ENCODE data around the gene CPD. TPM values are rescaled to one million over a fixed set of nuclear protein-coding genes. Genes with fewer than 3 reads are reported as not detected.

Gene CPD
- total and polyA plus RNA-seq, 2 of the 13 experiments (the other 11 are each of a cell fraction or from before 2014, with no cell fraction given): 46.1 to 72.3 TPM

DNA sequence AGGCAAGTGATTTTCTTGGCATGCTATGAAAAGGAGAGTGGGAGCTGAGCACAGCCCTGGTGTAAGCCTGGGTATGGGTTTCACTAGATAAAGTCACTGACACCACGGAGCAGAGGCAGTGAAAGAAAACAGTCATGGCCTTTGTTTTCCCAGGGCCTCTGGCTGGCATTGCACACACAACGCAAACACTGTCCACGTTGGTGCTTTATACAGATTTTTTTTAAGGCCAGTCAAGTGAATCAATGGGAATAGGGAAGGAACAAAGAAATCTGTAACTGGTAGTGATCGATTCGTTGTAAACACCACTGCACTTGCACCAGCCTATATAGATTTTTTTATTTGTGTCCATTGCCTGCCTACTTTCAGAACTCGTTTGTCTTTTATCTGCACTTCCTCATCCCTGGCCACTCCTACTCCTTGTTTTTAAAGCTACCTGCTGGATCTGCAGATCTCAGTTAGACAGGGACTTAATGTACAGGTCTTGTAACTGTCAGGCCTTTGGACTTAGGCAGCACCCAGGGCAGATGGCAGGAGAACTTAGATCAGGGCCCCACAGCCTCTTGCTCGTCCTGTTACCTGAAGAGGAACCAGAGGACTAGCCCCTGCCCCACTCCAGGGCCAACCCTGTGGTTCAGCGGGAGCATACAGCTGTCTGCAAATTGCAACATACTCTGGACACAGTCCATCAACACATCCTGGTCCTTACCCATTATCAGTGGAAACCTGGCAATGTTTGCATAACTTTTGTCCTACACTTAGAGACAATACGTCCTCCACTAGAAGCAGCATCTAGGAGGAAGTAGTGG is 34.2 kb upstream of the CPD start (continued):
- TF ChIP-seq TGIF2 (CRISPR knock-in tag; IDR thresholded peaks at IDR 0.05) (peak; percentile 87), ZNF260 (CRISPR knock-in tag; IDR thresholded peaks at IDR 0.05; ENCODE audit: borderline replicate concordance, low read depth) (no peak), ZNF766 (CRISPR knock-in tag; IDR thresholded peaks at IDR 0.05; ENCODE audit: borderline replicate concordance) (no peak), ERF (CRISPR knock-in tag; IDR thresholded peaks at IDR 0.05) (peak; percentile 95), ZNF724P (CRISPR knock-in tag; IDR thresholded peaks at IDR 0.05; ENCODE audit: borderline replicate concordance) (no peak)
- TF ChIP-seq, protein P1, sequence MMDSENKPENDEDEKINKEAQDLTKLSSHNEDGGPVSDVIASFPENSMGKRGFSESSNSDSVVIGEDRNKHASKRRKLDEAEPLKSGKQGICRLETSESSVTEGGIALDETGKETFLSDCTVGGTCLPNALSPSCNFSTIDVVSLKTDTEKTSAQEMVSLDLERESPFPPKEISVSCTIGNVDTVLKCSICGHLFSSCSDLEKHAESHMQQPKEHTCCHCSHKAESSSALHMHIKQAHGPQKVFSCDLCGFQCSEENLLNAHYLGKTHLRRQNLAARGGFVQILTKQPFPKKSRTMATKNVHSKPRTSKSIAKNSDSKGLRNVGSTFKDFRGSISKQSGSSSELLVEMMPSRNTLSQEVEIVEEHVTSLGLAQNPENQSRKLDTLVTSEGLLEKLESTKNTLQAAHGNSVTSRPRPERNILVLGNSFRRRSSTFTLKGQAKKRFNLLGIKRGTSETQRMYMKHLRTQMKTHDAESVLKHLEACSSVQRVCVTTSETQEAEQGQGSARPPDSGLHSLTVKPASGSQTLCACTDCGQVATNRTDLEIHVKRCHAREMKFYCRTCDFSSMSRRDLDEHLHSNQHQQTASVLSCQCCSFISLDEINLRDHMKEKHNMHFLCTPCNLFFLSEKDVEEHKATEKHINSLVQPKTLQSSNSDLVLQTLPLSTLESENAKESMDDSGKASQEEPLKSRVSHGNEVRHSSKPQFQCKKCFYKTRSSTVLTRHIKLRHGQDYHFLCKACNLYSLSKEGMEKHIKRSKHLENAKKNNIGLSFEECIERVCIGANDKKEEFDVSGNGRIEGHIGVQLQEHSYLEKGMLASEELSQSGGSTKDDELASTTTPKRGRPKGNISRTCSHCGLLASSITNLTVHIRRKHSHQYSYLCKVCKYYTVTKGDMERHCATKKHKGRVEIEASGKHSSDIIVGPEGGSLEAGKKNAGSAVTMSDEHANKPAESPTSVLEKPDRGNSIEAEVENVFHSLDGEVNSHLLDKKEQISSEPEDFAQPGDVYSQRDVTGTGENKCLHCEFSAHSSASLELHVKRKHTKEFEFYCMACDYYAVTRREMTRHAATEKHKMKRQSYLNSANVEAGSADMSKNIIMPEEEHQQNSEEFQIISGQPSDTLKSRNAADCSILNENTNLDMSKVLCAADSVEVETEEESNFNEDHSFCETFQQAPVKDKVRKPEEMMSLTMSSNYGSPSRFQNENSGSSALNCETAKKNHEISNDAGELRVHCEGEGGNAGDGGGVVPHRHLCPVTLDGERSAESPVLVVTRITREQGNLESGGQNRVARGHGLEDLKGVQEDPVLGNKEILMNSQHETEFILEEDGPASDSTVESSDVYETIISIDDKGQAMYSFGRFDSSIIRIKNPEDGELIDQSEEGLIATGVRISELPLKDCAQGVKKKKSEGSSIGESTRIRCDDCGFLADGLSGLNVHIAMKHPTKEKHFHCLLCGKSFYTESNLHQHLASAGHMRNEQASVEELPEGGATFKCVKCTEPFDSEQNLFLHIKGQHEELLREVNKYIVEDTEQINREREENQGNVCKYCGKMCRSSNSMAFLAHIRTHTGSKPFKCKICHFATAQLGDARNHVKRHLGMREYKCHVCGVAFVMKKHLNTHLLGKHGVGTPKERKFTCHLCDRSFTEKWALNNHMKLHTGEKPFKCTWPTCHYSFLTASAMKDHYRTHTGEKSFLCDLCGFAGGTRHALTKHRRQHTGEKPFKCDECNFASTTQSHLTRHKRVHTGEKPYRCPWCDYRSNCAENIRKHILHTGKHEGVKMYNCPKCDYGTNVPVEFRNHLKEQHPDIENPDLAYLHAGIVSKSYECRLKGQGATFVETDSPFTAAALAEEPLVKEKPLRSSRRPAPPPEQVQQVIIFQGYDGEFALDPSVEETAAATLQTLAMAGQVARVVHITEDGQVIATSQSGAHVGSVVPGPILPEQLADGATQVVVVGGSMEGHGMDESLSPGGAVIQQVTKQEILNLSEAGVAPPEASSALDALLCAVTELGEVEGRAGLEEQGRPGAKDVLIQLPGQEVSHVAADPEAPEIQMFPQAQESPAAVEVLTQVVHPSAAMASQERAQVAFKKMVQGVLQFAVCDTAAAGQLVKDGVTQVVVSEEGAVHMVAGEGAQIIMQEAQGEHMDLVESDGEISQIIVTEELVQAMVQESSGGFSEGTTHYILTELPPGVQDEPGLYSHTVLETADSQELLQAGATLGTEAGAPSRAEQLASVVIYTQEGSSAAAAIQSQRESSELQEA (CRISPR knock-in tag; IDR thresholded peaks at IDR 0.05; ENCODE audit: not compliant biosample characterization): no peak
- TF ChIP-seq, protein P2, sequence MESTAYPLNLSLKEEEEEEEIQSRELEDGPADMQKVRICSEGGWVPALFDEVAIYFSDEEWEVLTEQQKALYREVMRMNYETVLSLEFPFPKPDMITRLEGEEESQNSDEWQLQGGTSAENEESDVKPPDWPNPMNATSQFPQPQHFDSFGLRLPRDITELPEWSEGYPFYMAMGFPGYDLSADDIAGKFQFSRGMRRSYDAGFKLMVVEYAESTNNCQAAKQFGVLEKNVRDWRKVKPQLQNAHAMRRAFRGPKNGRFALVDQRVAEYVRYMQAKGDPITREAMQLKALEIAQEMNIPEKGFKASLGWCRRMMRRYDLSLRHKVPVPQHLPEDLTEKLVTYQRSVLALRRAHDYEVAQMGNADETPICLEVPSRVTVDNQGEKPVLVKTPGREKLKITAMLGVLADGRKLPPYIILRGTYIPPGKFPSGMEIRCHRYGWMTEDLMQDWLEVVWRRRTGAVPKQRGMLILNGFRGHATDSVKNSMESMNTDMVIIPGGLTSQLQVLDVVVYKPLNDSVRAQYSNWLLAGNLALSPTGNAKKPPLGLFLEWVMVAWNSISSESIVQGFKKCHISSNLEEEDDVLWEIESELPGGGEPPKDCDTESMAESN (CRISPR knock-in tag; conservative IDR thresholded peaks at IDR 0.05): peak; percentile 80
- TF ChIP-seq, protein P3, sequence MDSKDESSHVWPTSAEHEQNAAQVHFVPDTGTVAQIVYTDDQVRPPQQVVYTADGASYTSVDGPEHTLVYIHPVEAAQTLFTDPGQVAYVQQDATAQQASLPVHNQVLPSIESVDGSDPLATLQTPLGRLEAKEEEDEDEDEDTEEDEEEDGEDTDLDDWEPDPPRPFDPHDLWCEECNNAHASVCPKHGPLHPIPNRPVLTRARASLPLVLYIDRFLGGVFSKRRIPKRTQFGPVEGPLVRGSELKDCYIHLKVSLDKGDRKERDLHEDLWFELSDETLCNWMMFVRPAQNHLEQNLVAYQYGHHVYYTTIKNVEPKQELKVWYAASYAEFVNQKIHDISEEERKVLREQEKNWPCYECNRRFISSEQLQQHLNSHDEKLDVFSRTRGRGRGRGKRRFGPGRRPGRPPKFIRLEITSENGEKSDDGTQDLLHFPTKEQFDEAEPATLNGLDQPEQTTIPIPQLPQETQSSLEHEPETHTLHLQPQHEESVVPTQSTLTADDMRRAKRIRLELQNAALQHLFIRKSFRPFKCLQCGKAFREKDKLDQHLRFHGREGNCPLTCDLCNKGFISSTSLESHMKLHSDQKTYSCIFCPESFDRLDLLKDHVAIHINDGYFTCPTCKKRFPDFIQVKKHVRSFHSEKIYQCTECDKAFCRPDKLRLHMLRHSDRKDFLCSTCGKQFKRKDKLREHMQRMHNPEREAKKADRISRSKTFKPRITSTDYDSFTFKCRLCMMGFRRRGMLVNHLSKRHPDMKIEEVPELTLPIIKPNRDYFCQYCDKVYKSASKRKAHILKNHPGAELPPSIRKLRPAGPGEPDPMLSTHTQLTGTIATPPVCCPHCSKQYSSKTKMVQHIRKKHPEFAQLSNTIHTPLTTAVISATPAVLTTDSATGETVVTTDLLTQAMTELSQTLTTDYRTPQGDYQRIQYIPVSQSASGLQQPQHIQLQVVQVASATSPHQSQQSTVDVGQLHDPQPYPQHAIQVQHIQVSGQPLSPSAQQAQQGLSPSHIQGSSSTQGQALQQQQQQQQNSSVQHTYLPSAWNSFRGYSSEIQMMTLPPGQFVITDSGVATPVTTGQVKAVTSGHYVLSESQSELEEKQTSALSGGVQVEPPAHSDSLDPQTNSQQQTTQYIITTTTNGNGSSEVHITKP (CRISPR knock-in tag; IDR thresholded peaks at IDR 0.05; ENCODE audit: low read depth): peak; percentile 42; the same call in 1 of the 2 replicates
- TF ChIP-seq, protein P4, sequence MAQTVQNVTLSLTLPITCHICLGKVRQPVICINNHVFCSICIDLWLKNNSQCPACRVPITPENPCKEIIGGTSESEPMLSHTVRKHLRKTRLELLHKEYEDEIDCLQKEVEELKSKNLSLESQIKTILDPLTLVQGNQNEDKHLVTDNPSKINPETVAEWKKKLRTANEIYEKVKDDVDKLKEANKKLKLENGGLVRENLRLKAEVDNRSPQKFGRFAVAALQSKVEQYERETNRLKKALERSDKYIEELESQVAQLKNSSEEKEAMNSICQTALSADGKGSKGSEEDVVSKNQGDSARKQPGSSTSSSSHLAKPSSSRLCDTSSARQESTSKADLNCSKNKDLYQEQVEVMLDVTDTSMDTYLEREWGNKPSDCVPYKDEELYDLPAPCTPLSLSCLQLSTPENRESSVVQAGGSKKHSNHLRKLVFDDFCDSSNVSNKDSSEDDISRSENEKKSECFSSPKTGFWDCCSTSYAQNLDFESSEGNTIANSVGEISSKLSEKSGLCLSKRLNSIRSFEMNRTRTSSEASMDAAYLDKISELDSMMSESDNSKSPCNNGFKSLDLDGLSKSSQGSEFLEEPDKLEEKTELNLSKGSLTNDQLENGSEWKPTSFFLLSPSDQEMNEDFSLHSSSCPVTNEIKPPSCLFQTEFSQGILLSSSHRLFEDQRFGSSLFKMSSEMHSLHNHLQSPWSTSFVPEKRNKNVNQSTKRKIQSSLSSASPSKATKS (CRISPR knock-in tag; IDR thresholded peaks at IDR 0.05): peak; percentile 91
